ENCODE results near the gene UBE2E3. TPM values are rescaled to one million over a fixed set of nuclear protein-coding genes. Genes with fewer than 3 reads are reported as not detected.

UBE2E3 gene
- total RNA-seq, 3 donors from 2014 or later: 48.3 to 63.6 (median 52.8) TPM

- TF ChIP-seq CTCF (IDR thresholded peaks at IDR 0.05): no peak
- Histone ChIP-seq H3K9me3 (no peaks in the 10 kb centered on the region), H3K36me3 (ENCODE audit: low read depth) (no peaks in the 10 kb centered on the region), H3K4me1 (ENCODE audit: low read depth) (no peaks in the 10 kb centered on the region), H3K4me3 (no peak overlapping the region)
- DNase-seq: no peak
- intact Hi-C loops (cut with DNase I, micrococcal nuclease): no loop called here
- ATAC-seq: no peak
These were observed 66.4 kb downstream of the UBE2E3 start for GRCh38 chr2:181046833-181047232.

GRCh38 chr2:181047829-181048228 lies 67.4 kb downstream of the UBE2E3 start:
- Histone ChIP-seq H3K4me3 (no peak overlapping the region), H3K9me3 (no peaks in the 10 kb centered on the region), H3K36me3 (ENCODE audit: low read depth) (no peaks in the 10 kb centered on the region), H3K4me1 (ENCODE audit: low read depth) (no peaks in the 10 kb centered on the region)
- intact Hi-C loops (cut with DNase I, micrococcal nuclease): no loop called here
- TF ChIP-seq CTCF (IDR thresholded peaks at IDR 0.05): no peak
- DNase-seq (no peak), ATAC-seq (no peak)

GRCh38 chr2:181051861-181052522 lies 71.6 kb downstream of the UBE2E3 start:
- TF ChIP-seq CTCF (IDR thresholded peaks at IDR 0.05): no peak
- intact Hi-C loops (cut with DNase I, micrococcal nuclease): no loop called here
- ATAC-seq (no peak), DNase-seq (no peak)
- no peaks in the 10 kb centered on the region for H3K36me3 ChIP-seq (ENCODE audit: low read depth)
- no peaks in the 10 kb centered on the region for H3K4me1 ChIP-seq (ENCODE audit: low read depth)
- H3K9me3 ChIP-seq: no peaks in the 10 kb centered on the region
- H3K4me3 ChIP-seq: no peak overlapping the region

GRCh38 chr2:181052523-181052891 lies 72.1 kb downstream of the UBE2E3 start:
- no peaks in the 10 kb centered on the region for H3K4me1 ChIP-seq (ENCODE audit: low read depth)
- intact Hi-C loops (cut with DNase I, micrococcal nuclease): no loop called here
- H3K36me3 ChIP-seq (ENCODE audit: low read depth): no peaks in the 10 kb centered on the region
- ATAC-seq (no peak), DNase-seq (no peak)
- H3K9me3 ChIP-seq: no peaks in the 10 kb centered on the region
- H3K4me3 ChIP-seq: no peak overlapping the region
- no peak for TF ChIP-seq CTCF (IDR thresholded peaks at IDR 0.05)

- Histone ChIP-seq H3K36me3 (ENCODE audit: low read depth) (no peaks in the 10 kb centered on the region), H3K4me1 (ENCODE audit: low read depth) (no peaks in the 10 kb centered on the region), H3K4me3 (no peak overlapping the region), H3K9me3 (no peaks in the 10 kb centered on the region)
- no peak for TF ChIP-seq CTCF (IDR thresholded peaks at IDR 0.05)
- ATAC-seq (no peak), DNase-seq (no peak)
- intact Hi-C loops (cut with DNase I, micrococcal nuclease): no loop called here
These were observed 73.9 kb downstream of the UBE2E3 start for GRCh38 chr2:181054256-181054655.

- intact Hi-C loops (cut with DNase I, micrococcal nuclease): loop anchor here in 1 of 2 donors (5.0 kb wide), 1 partner anchor 928 kb away; no protein-coding TSS in a partner anchor
- no peak for DNase-seq
- H3K9me3 ChIP-seq: no peaks in the 10 kb centered on the region
- no peak overlapping the region for H3K4me3 ChIP-seq
- TF ChIP-seq CTCF (IDR thresholded peaks at IDR 0.05): no peak
- no peak for ATAC-seq
- no peaks in the 10 kb centered on the region for H3K4me1 ChIP-seq (ENCODE audit: low read depth)
- H3K36me3 ChIP-seq (ENCODE audit: low read depth): no peaks in the 10 kb centered on the region
These were observed 74.4 kb downstream of the UBE2E3 start for GRCh38 chr2:181054843-181055242.

Measured in mucosa of descending colon (tissue), 3 donors.